OCI-M1 (cell line): ENCODE results near the gene OR1J1.

Source experiments
- DNase-seq: peaks from one replicate; lab custom pipeline; 2025; lab: John Stamatoyannopoulos, UW

OR1J1 gene

DNA sequence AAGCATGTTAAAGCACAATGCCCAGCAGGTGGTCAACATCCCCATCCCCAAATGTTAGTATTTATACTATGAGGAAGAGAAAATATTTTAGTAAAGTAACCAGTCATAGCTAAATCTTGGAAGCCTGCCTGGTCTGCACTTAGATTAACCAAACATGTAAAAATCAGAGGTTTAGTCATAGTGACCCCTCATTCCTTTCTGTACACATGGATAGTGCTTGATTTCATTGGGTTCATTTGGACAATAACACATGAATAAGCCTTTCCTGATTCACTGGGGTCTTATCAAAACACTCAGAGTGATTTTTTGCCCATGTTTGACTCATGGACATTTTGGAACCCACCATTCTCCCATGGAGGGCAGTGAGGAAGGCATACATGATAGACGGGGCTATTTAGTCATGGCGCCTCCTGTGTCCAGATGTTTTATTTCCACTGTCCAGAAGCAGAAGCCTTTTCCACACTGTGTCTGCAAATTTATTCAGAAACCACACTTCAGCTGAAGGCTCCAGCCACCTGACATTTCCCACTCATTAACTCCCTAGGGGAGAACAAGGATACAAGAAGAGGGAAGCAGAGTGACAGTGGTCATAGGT, 32.5 kb downstream of the OR1J1 start:
- DNase-seq, result peak; percentile 14

DNA sequence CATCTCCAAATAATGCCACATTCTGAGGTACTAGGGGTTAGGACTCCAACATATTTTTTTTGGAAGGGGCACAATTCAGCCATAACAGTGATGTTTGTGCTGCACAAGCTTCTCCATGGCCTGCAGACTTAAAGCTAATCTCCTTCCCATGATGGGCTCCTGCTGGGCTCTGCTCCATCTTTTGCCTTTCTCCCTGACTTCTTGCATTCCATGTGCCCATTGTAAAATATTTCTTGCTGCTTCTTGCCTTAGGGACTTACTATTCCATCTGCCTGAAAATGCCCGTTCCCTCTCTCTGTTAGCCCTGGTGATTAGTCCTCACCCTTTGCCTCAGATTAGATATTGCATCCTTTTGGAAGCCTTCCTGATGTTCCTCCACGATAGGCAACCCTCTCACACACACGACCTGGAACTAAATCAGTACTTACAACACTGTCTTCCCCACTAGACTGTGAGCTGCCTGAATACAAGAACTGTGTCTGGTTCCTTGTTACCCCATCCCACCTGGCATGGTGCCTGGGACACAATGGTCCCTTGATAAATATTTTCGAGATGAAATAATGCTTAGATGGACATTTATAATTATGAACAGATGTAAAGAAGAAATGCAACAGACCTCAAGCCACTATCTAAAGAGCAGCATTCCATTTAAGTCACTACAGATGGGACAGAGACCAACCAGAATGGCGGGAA, 33.5 kb downstream of the OR1J1 start:
- DNase-seq, result no peak

DNA sequence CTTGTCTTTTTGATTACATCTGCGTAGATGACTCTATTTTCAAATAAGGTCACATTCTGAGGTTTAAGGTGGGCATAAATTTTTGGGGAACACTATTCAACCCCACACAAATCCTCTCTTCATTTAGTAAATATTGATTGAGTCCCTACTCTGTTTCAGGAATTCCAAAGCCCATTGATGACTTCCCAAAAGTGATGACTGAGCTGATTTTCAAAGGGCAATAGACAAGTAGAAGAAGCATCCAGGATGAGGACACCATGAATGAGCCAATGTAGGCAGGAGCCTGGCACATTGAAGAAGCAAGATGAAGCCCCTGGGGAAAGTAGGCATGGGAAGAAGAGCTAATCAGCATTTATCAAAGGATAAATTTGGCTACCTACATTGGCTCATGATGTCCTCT, 35.2 kb downstream of the OR1J1 start:
- DNase-seq, result no peak
